GM21381 (cell line): ENCODE data around the gene RNF152.

ENCODE experiments used
- ATAC-seq: cut with Tn5 transposase; IDR thresholded peaks from one replicate; pipeline ENCODE4 v1.9.1; 2021; ENCODE audit warnings: mild to moderate bottlenecking, moderate library complexity; ENCODE audit not compliant: unreplicated experiment

Gene RNF152

DNA sequence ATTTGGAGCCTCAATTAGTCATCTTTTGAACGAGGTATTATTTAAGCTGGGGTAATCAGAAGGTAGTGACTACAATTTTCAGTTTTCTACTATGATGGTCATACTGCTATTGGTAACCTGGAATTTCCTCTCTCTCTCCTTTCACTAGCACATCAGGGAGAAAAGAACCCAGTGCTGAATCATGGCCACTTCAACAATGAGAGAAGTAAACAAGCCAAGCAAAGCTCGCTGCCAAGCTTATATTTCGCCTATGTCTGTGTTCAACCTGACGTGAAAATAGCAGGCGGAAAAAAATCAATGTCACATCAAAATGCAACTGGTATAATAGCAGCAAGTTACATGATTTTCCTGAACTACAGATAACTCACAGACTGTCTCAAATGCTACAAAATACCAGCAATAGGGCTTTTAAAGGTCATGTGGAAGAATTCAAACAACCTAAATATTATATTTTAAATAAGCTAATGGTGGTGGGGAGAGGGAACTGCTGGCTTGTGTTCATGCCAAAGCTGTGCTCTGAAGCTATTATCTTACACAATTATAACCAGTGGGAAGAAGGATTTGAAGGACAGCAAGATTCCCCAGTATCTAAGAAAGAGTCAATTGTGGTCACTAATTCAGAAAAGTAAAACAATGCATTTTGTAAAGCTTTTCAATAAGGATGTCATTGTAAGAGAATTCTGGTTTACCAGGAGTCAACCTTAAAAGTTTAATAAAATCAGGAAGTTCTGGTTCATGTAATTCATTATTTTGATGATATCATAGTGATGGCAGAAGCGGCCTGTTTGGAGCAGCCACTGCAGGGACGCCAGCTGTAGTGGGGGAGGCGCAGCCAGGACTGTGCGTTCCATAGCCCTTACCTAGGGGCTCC, 38.0 kb downstream of the RNF152 start:
- ATAC-seq: no peak

GRCh38 chr18:61853855-61854254, 39.0 kb downstream of the RNF152 start:
- ATAC-seq: no peak

GRCh38 chr18:61852496-61852895, 40.3 kb downstream of the RNF152 start:
- no peak for ATAC-seq

DNA sequence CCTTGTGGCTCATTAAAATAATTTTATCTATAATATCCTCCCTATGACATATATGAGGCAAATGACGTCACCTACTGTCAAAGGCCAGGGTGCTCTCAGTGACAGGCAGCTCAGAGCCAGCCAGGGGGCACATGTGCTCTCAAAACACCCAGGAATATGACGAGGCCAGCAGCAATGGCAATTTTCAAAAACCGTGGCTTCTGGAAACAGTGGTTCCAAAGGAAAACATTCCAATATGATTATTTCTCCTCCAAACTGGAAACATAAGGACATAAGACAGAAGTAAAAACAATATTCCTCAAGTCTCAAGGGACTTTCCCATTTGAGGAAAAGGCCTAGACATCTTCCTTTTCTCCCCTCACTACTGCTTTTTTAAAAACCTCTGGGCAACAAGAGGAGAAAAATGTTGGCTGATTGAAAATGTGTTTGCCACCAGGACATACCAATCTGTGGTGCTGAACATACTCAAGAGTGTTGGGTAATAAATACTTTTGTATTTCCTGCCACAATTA, 40.8 kb downstream of the RNF152 start:
- no peak for ATAC-seq

DNA sequence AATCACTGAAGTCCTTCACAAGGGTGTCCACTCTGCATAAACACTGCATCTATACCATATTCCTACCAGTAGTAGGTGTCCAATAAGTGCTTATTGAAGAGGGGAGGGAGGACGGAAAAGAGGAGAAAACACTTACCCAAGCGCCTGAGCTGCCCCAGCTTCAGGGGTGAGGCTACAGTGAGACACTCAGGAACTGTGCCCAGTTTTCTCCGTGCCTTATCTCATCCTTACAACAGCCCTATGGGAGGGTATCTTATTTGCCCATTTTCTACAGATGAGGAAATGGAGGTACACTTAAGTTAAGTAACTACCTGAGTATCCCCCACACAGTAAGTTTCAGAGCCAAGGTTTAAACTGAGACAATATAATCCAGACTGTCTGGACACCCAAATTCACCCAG, 41.5 kb downstream of the RNF152 start:
- ATAC-seq: no peak

DNA sequence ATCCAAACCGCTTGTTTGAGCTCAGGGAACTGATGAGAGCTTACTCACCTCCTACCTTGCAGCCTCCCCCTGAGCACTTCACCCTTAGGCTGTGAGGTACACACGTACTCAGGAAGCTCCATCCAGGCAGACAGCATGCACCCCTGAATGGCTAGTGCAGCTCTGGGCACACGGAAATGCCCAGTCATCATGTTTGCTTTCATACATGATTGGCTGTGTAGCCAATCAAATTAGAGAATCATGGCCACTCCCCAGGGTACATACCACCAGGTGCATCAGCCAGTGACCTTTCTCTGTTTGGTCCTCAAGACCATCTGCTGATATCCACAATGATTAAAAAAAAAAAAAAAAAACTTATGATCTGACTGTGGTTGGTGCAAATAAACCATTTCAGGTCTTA, 42.1 kb downstream of the RNF152 start:
- ATAC-seq: no peak

DNA sequence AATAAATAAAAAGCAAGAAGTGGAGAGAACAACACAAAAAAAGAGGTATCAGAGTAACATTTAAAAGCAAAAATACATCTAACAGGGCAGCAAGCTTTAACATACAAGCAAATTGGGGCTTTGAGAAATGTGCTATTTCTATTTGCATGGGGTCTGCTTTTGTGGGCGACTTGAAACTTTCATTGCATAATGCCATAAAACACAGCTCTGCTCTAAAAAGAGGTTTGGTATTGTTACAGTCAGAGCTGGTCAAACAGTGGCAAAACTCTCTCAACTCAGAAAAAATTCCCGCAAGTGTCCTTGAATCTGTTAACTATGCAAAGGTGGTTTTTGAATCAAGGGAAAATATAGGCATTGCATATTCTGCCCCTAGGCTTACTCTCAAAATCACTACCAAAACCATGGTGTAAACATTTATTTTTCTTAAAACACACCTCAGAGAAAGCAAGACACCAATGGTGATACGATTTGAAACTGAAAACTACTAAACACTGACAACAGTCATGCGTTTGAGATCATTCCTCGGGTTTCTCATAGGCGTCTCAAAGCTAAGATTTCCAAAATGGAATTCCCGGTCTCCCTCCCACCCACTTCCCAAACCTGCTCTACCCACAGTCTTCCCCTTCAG, 45.5 kb downstream of the RNF152 start:
- ATAC-seq: no peak

DNA sequence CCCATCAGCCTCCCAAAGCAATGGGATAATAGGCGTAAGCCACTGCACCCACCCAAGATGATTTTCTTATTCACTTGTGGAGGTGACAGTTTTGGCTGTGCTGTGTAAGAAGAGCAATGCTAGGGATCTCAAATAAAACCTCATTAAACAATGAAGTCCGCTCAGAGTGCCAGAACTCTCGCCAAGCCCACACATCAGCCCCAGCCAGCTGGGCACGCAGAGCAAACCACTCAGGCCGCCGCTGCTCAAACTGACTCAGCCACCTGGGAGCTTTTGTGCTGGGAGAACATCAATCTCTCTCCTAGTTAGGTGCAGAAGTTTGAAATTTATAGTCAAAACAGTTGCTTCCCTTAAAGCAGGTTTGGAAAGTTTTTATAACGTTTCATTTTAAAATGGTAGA, 47.6 kb downstream of the RNF152 start:
- no peak for ATAC-seq

DNA sequence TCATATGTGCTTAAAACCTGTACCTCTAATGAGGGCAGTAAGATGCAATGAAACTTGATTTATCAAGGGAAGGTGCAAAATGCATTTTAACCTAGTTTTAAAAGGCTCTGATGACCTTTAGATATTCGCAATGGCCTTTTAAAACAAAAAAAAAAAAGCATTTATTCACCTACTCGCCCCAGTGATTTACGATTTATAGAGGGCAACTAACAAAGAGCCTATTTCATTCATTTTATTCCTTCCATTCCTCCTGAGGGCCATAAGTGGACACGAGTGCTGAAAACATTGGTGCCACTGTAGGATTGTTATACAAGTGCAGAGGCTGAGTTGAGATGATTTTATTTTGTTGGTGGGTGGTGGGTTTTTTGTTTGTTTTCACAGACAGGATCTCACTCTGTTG, 48.1 kb downstream of the RNF152 start:
- ATAC-seq: no peak

- no peak for ATAC-seq
Observed at GRCh38 chr18:61842146-61842545, 50.7 kb downstream of the RNF152 start.

- ATAC-seq: no peak
Observed at GRCh38 chr18:61841706-61842105, 51.1 kb downstream of the RNF152 start.

DNA sequence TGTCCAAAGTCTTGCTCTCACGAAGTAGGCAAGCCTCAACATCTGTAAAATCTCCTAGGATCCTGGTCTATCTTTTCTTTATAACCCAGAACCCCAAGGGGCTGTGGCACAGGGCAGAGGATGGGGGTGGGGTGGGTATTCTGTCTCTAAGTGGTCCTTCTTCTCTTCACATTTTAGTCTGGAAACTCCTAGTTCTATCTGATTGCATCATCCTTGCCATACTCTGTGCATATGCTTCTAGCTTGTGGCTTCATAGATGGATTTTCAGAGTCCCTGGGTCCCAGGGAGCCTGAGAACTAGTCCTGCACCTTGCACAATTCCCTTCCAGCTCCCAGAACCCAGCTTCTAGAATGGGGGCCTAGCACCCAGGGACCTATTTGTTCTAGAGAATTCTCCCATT, 52.5 kb downstream of the RNF152 start:
- no peak for ATAC-seq

DNA sequence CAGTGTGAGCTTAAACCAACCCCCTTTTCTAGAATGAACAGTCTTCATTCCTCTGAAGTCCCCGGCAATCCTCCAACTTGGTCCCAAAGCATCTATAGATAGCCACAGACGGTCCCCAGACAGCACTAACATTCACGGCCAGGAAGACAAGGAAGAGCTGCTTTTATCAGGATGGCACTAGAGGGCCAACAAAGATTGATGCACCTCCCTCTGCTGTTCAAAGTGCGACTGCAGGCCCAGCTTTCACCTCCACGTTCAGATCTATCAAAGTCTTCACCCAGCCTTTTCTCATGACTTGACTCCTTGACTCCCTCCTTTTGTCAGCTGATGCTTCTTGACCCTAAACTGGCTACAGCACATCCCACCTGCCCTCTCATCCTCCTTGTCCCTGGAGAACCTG, 54.3 kb downstream of the RNF152 start:
- ATAC-seq: no peak

GRCh38 chr18:61833978-61834377, 58.8 kb downstream of the RNF152 start:
- no peak for ATAC-seq

GRCh38 chr18:61833387-61833786, 59.4 kb downstream of the RNF152 start:
- no peak for ATAC-seq

DNA sequence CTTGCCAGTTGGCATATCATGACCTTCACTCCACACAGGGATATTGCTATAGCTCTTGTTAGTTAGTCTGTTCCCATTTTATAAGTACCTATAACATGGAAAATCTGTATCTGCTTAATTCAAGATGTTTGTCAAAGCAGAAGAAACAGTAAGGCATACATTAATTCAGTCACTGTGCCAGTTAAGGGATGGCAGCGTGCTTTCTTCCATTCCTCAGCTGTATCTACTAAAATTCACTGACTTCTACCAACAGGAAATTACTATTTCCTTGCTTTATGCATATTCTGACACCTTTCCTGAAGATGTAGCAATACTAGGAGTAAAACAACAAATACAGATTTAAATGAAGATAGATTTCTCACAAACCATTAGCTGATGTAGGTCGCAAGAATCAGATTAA, 59.9 kb downstream of the RNF152 start:
- ATAC-seq: no peak

- no peak for ATAC-seq
Observed at GRCh38 chr18:61831071-61831470, 61.7 kb downstream of the RNF152 start.

DNA sequence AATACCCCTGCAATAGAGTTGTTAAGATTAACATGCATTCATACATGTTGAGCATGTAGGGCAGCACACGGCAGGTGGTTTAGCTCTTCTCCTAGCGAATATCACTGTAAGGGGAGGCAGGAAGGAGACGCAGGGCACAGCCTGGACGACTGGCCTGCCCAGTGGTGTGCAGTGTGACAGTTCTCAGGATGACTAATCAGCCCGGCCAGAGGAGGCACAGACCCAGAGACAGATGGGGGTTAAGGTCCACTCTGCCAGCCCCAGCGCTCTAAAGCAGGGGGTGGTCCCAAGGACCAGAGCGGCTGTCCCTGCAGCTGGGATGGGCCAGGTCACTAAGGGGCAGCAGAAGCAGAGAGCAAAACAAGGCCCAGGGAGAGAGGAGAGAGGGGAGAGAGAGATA, 63.7 kb downstream of the RNF152 start:
- no peak for ATAC-seq

DNA sequence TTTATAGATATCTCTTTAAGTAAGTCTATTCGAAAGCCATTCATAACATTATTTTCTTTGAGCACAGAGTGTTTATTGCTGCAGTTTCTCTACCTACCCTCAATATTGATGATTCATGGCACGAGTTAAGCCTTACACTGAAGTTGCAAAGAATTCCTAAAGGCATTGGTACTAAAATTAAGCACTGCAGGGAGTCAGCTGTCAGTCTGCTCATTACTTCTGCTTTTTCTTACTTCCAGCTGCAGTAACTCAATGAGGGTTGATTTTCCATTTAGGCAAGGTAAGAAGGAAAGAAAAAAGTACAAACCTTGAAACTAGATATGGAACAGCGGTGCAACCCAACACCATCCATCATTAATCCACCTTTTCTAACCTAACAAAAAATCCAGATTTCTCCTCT, 65.2 kb downstream of the RNF152 start:
- no peak for ATAC-seq

- no peak for ATAC-seq
Observed at GRCh38 chr18:61825386-61825785, 67.4 kb downstream of the RNF152 start.

DNA sequence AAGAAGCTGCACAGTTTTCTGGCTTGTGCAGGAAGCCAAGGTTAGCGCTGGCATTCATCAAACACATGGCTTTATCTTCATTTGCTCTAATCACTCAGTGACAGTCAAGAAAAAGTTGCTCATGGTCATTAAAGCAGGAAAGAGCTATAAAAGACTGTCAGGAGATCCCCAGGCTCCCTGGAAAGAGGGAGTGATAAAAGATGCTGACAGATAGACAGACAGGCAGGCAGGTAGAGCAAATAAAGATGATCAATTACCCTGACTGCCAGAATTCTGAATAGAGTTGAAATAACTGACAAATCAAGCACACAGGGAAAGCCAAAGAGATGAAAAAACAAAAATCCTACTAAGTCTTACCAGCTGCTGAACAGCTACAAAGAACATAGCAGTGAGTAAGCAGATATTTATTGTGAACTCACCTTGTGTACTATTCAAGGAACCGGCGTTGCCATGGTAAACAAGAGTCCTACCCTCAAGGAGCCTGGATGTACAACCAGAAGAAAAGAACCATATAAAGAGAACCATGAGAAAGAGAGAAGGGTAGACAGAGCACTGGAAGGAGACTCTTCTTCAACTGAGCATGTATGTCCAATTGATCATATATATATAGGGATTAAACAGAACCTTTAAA, 68.0 kb downstream of the RNF152 start:
- no peak for ATAC-seq

DNA sequence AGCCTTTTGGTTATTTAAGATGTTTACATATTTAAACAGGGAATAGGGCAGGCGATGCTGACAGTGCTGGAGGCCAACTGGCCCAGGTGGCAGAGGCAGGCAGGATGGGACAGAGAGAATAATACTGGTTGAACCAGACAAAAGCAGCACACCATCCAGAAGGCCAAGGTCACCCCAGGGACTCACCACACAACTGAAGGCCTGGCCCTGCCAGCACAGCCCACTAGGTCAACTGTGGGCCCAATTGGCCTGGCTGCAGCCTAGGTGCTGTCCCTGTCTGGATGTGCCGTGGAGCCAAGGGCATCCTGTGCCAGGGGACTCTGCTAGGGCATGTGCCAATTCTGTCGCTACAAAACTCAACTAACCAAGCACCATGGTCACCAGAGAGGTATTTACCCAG, 69.2 kb downstream of the RNF152 start:
- no peak for ATAC-seq
